DMS53 treated with DMSO at 0.1 percent for 48 hours (cell line): ENCODE measurements around the gene MTERF4.

Source experiments
- DNase-seq: peaks from one replicate; lab custom pipeline; 2025; ENCODE audit not compliant: unreplicated experiment; lab: John Stamatoyannopoulos, UW

MTERF4 gene

GRCh38 chr2:241070811-241071676 is 31.0 kb downstream of the MTERF4 start:
- no peak for DNase-seq

GRCh38 chr2:241070361-241070760 is 31.7 kb downstream of the MTERF4 start:
- no peak for DNase-seq

GRCh38 chr2:241069821-241070281 is 32.2 kb downstream of the MTERF4 start:
- no peak for DNase-seq

GRCh38 chr2:241068942-241069810 is 32.9 kb downstream of the MTERF4 start:
- DNase-seq = no peak

- no peak for DNase-seq
Measured at GRCh38 chr2:241068136-241068941, 33.7 kb downstream of the MTERF4 start.

GRCh38 chr2:241067501-241068135 is 34.5 kb downstream of the MTERF4 start:
- no peak for DNase-seq

- DNase-seq = no peak
Measured at GRCh38 chr2:241066893-241067341, 35.2 kb downstream of the MTERF4 start.

- no peak for DNase-seq
Measured at GRCh38 chr2:241066171-241066892, 35.8 kb downstream of the MTERF4 start.

- peak; percentile 20 for DNase-seq
Measured at GRCh38 chr2:241065355-241065803, 36.7 kb downstream of the MTERF4 start.

- no peak for DNase-seq
Measured at GRCh38 chr2:241064802-241065354, 37.2 kb downstream of the MTERF4 start.

- DNase-seq = peak; percentile 43
Measured at GRCh38 chr2:241064008-241064801, 37.9 kb downstream of the MTERF4 start.

GRCh38 chr2:241063587-241063986 is 38.5 kb downstream of the MTERF4 start:
- DNase-seq = no peak

- DNase-seq = no peak
Measured at GRCh38 chr2:241063093-241063551, 39.0 kb downstream of the MTERF4 start.

GRCh38 chr2:241062389-241063092 is 39.5 kb downstream of the MTERF4 start:
- no peak for DNase-seq

GRCh38 chr2:241061275-241061674 is 40.8 kb downstream of the MTERF4 start:
- DNase-seq = no peak

GRCh38 chr2:241053576-241054251 is 48.4 kb downstream of the MTERF4 start:
- DNase-seq = no peak

- no peak for DNase-seq
Measured at GRCh38 chr2:241052677-241053360, 49.3 kb downstream of the MTERF4 start.
